Endometrium (tissue), 2 donors: ENCODE results near the gene NR2F1-AS1.
"Not testable (repeated sequence)": the region's sequence is repeated elsewhere in the genome, so short reads cannot be mapped to it uniquely, and the experiment has no call there.

ENCODE experiments used
- FAIRE-seq: peaks from 2 replicates; lab custom pipeline; 2012; peaks lifted over from hg19 to GRCh38; lab: Jason Lieb, UNC
- donor health status: control.
- donor health status: control.

The NR2F1-AS1 gene

GRCh38 chr5:93427316-93427715 lies 153.7 kb downstream of the NR2F1-AS1 start:
- no peak for FAIRE-seq

- FAIRE-seq, result no peak
These were observed 155.9 kb downstream of the NR2F1-AS1 start for GRCh38 chr5:93425096-93425495.

- FAIRE-seq, result no peak
These were observed 157.7 kb downstream of the NR2F1-AS1 start for GRCh38 chr5:93423300-93423699.

GRCh38 chr5:93422652-93423280 lies 158.3 kb downstream of the NR2F1-AS1 start:
- FAIRE-seq, result no peak

GRCh38 chr5:93421987-93422401 lies 159.0 kb downstream of the NR2F1-AS1 start:
- no peak for FAIRE-seq

- no peak for FAIRE-seq
These were observed 159.6 kb downstream of the NR2F1-AS1 start for GRCh38 chr5:93421468-93421867.

GRCh38 chr5:93417490-93417889 lies 163.5 kb downstream of the NR2F1-AS1 start:
- FAIRE-seq, result no peak

- FAIRE-seq, result no peak
These were observed 165.2 kb downstream of the NR2F1-AS1 start for GRCh38 chr5:93415819-93416218.

GRCh38 chr5:93411716-93412115 lies 169.3 kb downstream of the NR2F1-AS1 start:
- FAIRE-seq, result no peak

GRCh38 chr5:93409691-93410090 lies 171.3 kb downstream of the NR2F1-AS1 start:
- no peak for FAIRE-seq

GRCh38 chr5:93407454-93407853 lies 173.6 kb downstream of the NR2F1-AS1 start:
- no peak for FAIRE-seq

GRCh38 chr5:93406971-93407401 lies 174.0 kb downstream of the NR2F1-AS1 start:
- FAIRE-seq, result no peak

GRCh38 chr5:93404246-93404645 lies 176.8 kb downstream of the NR2F1-AS1 start:
- no peak for FAIRE-seq

GRCh38 chr5:93403141-93403928 lies 177.7 kb downstream of the NR2F1-AS1 start:
- no peak for FAIRE-seq

GRCh38 chr5:93402451-93402850 lies 178.6 kb downstream of the NR2F1-AS1 start:
- no peak for FAIRE-seq

- FAIRE-seq, result peak; percentile 97
These were observed 179.3 kb downstream of the NR2F1-AS1 start for GRCh38 chr5:93401634-93402213.

GRCh38 chr5:93399675-93400074 lies 181.3 kb downstream of the NR2F1-AS1 start:
- FAIRE-seq, result no peak

- peak; percentile 91 for FAIRE-seq
These were observed 185.0 kb downstream of the NR2F1-AS1 start for GRCh38 chr5:93395971-93396379.

GRCh38 chr5:93395010-93395409 lies 186.0 kb downstream of the NR2F1-AS1 start:
- FAIRE-seq, result no peak

GRCh38 chr5:93394301-93394700 lies 186.7 kb downstream of the NR2F1-AS1 start:
- FAIRE-seq, result no peak

- not testable (repeated sequence) for FAIRE-seq
These were observed 189.8 kb downstream of the NR2F1-AS1 start for GRCh38 chr5:93391169-93391568.

- peak; percentile 51 for FAIRE-seq
These were observed 195.4 kb downstream of the NR2F1-AS1 start for GRCh38 chr5:93385655-93386054.

- no peak for FAIRE-seq
These were observed 196.0 kb downstream of the NR2F1-AS1 start for GRCh38 chr5:93384995-93385394.
